Measurements from ENCODE around the gene ACO2.

Gene ACO2

DNA sequence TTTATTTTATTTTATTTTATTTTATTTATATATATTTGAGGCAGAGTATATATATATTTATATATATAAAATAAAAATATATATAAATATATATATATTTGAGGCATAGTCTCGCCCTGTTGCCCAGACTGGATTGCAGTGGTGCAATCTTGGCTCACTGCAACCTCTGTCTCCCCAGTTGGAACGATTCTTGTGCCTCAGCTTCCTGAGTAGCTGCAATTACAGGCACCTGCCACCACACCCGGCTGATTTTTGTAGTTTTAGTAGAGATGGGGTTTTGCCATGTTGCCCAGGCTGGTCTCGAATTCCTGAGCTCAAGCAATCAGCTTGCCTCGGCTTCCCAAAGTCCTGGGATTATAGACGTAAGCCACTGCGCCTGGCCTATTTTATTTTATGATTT lies 31.4 kb downstream of the ACO2 start:
- peaks cover 1% of the 10 kb centered on the region for H3K36me3 Mint-ChIP-seq
- H3K9me3 Mint-ChIP-seq, result no peaks in the 10 kb centered on the region
- H3K27ac Mint-ChIP-seq, result no peak overlapping the region
- H3K4me1 Mint-ChIP-seq, result no peaks in the 10 kb centered on the region
- H3K27me3 Mint-ChIP-seq, result no peaks in the 10 kb centered on the region
- no peak overlapping the region for H3K4me3 Mint-ChIP-seq

DNA sequence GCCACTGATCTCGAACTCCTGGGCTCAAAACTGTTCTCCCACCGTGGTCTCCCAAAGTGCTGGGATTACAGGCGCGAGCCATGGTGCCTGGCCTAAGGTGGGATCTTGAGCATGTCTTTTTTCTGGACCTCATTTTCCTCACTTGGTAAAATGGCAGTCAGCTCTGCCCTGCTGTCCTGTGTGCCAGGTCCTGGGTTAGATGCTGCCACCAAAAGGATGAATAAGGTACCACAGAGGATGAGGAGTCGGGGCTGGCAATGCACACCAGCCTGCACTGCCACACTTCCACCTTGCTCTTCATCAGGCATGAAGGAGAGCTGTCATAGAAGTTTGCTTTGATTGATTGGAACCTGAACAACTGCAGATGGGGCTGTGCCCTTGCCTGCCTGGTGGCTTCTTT lies 32.3 kb downstream of the ACO2 start:
- no peaks in the 10 kb centered on the region for H3K27me3 Mint-ChIP-seq
- no peak overlapping the region for H3K4me3 Mint-ChIP-seq
- no peaks in the 10 kb centered on the region for H3K4me1 Mint-ChIP-seq
- H3K27ac Mint-ChIP-seq, result no peak overlapping the region
- peaks cover 1% of the 10 kb centered on the region for H3K36me3 Mint-ChIP-seq
- no peaks in the 10 kb centered on the region for H3K9me3 Mint-ChIP-seq

- H3K9me3 Mint-ChIP-seq, result no peaks in the 10 kb centered on the region
- no peaks in the 10 kb centered on the region for H3K4me1 Mint-ChIP-seq
- no peaks in the 10 kb centered on the region for H3K27me3 Mint-ChIP-seq
- no peak overlapping the region for H3K4me3 Mint-ChIP-seq
- H3K36me3 Mint-ChIP-seq, result peaks cover 4% of the 10 kb centered on the region
- H3K27ac Mint-ChIP-seq, result no peak overlapping the region
Measured at GRCh38 chr22:41504397-41504796, 35.5 kb downstream of the ACO2 start.

DNA sequence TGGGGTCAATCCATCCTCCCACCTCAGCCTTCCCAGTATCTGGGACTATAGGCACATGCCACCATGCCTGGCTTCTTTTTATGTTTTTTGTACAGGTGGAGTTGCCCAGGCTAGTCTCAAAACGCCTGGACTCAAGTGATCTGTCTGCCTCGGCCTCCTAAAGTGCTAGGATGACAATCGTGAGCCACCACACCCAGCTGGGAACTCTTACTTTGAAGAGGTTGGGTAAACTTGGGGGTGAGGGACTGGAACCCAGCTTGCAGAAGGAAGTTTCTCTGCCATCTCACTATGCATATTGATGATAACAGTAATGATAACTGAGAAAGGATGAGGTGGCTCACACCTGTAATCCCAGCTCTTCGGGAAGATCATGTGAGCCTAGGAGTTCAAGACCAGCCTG lies 35.9 kb downstream of the ACO2 start:
- H3K27me3 Mint-ChIP-seq, result no peaks in the 10 kb centered on the region
- no peaks in the 10 kb centered on the region for H3K9me3 Mint-ChIP-seq
- H3K27ac Mint-ChIP-seq, result no peak overlapping the region
- H3K36me3 Mint-ChIP-seq, result peaks cover 6% of the 10 kb centered on the region
- H3K4me1 Mint-ChIP-seq, result no peaks in the 10 kb centered on the region
- no peak overlapping the region for H3K4me3 Mint-ChIP-seq

GRCh38 chr22:41505511-41506220 lies 36.7 kb downstream of the ACO2 start:
- H3K27ac Mint-ChIP-seq, result no peak overlapping the region
- H3K9me3 Mint-ChIP-seq, result no peaks in the 10 kb centered on the region
- H3K36me3 Mint-ChIP-seq, result peaks cover 6% of the 10 kb centered on the region

GRCh38 chr22:41507330-41508063 lies 38.6 kb downstream of the ACO2 start:
- Mint-ChIP-seq H3K27me3 (no peaks in the 10 kb centered on the region), H3K4me3 (no peak overlapping the region), H3K36me3 (peaks cover 6% of the 10 kb centered on the region), H3K27ac (no peak overlapping the region), H3K9me3 (no peaks in the 10 kb centered on the region), H3K4me1 (no peaks in the 10 kb centered on the region)

More at GRCh38 chr22:41505511-41506220, 36.7 kb downstream of the ACO2 start:
- H3K27me3 Mint-ChIP-seq, result no peaks in the 10 kb centered on the region
- no peak overlapping the region for H3K4me3 Mint-ChIP-seq
- H3K4me1 Mint-ChIP-seq, result no peaks in the 10 kb centered on the region

DNA sequence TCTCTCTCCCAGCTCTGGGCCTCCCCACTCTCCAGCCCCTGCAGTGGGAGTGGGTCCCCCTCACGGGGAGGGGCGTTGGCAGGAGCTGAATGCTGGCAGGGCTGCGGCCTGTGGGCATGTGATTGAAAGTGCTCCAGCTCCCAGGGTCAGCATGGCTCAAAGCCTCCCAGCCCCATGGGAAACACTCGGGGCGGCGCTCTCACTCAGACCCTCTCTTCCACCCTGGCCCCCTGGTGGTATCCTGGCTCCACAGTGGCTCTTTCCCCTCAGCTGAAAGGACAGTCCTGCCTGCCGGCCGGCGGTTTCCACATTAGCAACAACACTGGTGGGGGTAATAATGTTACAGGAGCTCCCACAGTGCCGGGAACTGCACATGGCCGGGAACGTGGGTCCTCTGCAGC lies 39.9 kb downstream of the ACO2 start:
- Mint-ChIP-seq H3K9me3 (no peaks in the 10 kb centered on the region), H3K4me3 (no peak overlapping the region), H3K36me3 (peaks cover 6% of the 10 kb centered on the region), H3K27ac (no peak overlapping the region), H3K4me1 (no peaks in the 10 kb centered on the region), H3K27me3 (no peaks in the 10 kb centered on the region)

- Mint-ChIP-seq H3K4me1 (no peaks in the 10 kb centered on the region), H3K9me3 (no peaks in the 10 kb centered on the region), H3K27ac (no peak overlapping the region), H3K36me3 (peaks cover 5% of the 10 kb centered on the region), H3K4me3 (no peak overlapping the region), H3K27me3 (no peaks in the 10 kb centered on the region)
Measured at GRCh38 chr22:41511521-41511968, 42.6 kb downstream of the ACO2 start.

DNA sequence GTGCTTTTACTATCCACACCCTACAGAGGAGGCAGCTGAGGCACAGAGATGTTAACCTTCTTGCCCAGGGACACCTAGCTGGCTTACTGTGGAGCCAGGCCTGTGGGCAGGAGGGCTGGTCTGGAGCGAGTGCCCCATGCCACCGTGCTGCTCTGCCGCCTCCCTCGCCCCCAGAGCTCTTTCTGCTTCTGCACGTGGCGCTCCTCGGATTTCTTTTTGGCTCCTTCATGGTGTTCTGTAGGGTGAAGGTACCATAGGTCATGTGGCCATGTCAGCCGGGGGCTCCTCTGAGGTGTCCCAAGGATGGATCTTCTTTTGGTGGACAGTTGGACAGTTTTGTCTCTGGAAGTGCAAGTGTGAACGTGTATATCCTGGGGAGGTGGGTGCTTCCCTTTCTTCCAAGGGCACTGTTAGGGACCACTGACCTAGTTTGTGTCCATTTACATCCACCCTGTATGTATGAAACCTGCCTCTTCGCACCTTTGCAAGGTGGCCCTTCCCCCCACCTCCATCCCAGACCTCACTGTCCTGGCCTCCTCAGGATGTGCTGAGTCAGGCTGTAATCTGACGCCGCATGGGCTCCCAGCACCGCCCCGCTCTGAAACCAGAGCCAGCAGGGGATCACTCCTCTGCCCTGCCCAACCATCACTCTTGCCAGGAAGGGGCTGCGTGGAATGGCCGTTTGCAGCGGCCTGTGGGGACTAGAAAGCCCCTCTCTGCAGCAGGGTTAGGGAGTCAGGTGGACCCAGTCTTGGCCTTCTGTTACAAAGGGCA lies 43.7 kb downstream of the ACO2 start:
- Mint-ChIP-seq H3K4me1 (peaks cover 6% of the 10 kb centered on the region), H3K4me3 (no peak overlapping the region), H3K27me3 (no peaks in the 10 kb centered on the region), H3K9me3 (no peaks in the 10 kb centered on the region), H3K27ac (no peak overlapping the region), H3K36me3 (peaks cover 5% of the 10 kb centered on the region)

DNA sequence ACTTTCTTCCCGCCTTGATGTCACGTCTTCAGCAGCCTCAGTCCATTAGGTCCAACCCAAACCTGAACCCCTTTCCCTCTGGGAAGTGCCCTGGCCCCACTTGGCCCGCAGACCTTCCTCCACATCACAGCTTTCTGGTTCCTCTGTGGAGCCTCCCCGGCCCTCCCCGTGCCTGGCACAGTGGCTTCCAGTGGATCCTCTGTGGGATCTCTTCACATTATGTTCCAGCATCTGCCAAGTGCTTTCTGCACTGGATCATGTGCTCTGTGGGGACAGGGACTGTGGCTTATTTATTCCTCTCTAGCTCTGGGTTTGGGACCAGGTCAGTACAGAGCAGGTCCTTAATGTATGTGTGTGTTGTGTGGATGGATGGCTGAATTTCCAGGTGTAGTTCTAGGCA lies 44.5 kb downstream of the ACO2 start:
- H3K9me3 Mint-ChIP-seq, result no peaks in the 10 kb centered on the region
- peaks cover 6% of the 10 kb centered on the region for H3K4me1 Mint-ChIP-seq
- no peak overlapping the region for H3K27ac Mint-ChIP-seq
- no peak overlapping the region for H3K4me3 Mint-ChIP-seq
- H3K27me3 Mint-ChIP-seq, result no peaks in the 10 kb centered on the region
- peaks cover 5% of the 10 kb centered on the region for H3K36me3 Mint-ChIP-seq

DNA sequence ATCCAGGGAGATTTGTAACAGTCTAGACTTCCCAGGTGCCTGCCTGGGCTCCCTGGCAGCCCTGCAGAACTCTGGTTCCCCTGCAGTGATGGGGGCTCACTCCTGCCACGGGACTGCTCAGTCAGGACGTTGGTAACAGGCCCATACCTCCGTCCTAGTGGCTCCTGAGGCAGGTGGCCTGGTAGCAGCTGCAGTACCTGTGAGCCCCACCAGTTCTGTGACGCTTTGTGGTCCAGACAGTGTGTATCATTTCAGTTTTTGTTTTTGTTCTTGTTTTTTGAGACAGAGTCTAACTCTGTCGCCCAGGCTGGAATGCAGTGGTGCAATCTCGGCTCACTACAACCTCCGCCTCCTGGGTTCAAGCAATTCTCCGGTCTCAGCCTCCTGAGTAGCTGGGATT lies 47.5 kb downstream of the ACO2 start:
- no peaks in the 10 kb centered on the region for H3K27me3 Mint-ChIP-seq
- H3K36me3 Mint-ChIP-seq, result no peaks in the 10 kb centered on the region
- H3K27ac Mint-ChIP-seq, result no peak overlapping the region
- H3K9me3 Mint-ChIP-seq, result no peaks in the 10 kb centered on the region
- H3K4me3 Mint-ChIP-seq, result no peak overlapping the region
- H3K4me1 Mint-ChIP-seq, result peaks cover 6% of the 10 kb centered on the region

GRCh38 chr22:41517172-41518047 lies 48.5 kb downstream of the ACO2 start:
- Mint-ChIP-seq H3K4me1 (peaks cover 6% of the 10 kb centered on the region), H3K36me3 (no peaks in the 10 kb centered on the region), H3K27me3 (no peaks in the 10 kb centered on the region), H3K27ac (peak overlapping the region; percentile 35), H3K9me3 (no peaks in the 10 kb centered on the region), H3K4me3 (no peak overlapping the region)

DNA sequence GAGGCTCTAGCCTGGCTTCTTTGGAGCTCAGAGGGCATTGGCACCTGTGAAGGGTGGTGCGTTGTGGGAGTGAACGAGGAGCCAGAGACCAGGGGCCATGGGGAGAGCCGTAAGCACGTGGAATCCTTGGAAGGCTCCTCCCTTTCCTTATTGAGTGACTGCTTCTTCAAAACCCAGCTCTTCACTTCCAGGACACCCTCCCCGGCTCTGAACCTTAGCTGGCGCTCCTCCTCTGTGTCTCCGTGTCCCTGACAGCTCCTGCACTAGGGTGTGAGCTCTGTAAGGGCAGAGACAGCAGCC lies 49.1 kb downstream of the ACO2 start:
- H3K4me1 Mint-ChIP-seq, result peaks cover 6% of the 10 kb centered on the region
- H3K36me3 Mint-ChIP-seq, result no peaks in the 10 kb centered on the region
- no peaks in the 10 kb centered on the region for H3K27me3 Mint-ChIP-seq
- H3K9me3 Mint-ChIP-seq, result no peaks in the 10 kb centered on the region
- peak overlapping the region; percentile 30 for H3K27ac Mint-ChIP-seq
- H3K4me3 Mint-ChIP-seq, result no peak overlapping the region

DNA sequence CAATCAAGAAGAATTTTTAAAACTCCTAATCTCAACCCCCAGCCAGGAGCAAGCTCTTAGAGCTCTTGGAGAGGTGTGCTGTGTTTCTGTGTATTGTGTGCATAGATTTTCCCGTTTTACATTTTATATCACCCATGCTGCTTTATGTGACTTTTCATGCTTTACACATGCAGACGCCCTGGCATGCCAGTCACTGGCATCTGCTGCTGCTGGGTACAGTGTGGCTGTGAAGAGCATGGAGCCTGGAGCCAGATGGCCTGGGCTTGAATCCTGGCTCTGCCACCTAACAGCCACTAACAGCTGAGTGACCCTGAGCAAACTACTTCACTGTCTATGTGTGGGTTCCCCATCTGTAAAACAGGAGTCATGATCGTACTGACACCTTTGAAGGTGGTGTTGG lies 52.2 kb downstream of the ACO2 start:
- Mint-ChIP-seq H3K4me3 (no peak overlapping the region), H3K9me3 (no peaks in the 10 kb centered on the region), H3K27ac (no peak overlapping the region), H3K27me3 (no peaks in the 10 kb centered on the region), H3K36me3 (no peaks in the 10 kb centered on the region), H3K4me1 (peaks cover 19% of the 10 kb centered on the region)

GRCh38 chr22:41522813-41523212 lies 53.9 kb downstream of the ACO2 start:
- Mint-ChIP-seq H3K36me3 (no peaks in the 10 kb centered on the region), H3K4me1 (peaks cover 15% of the 10 kb centered on the region)

More at GRCh38 chr22:41522813-41523212, 53.9 kb downstream of the ACO2 start:
- Mint-ChIP-seq H3K27ac (peak overlapping the region; percentile 62), H3K27me3 (no peaks in the 10 kb centered on the region), H3K4me3 (no peak overlapping the region), H3K9me3 (no peaks in the 10 kb centered on the region)
